ENCODE measurements around the gene NELL1.

GRCh38 chr11:21485006-21485405 lies 815.6 kb downstream of the NELL1 start:
- no peak for TF ChIP-seq CTCF (IDR thresholded peaks at IDR 0.05)
- no peak for TF ChIP-seq POLR2AphosphoS5 (IDR thresholded peaks at IDR 0.05; ENCODE audit: low read depth, low read length)
- no peak for TF ChIP-seq TCF7L2 (IDR thresholded peaks at IDR 0.05; ENCODE audit: low read depth, low read length)
- no peak for TF ChIP-seq REST (IDR thresholded peaks at IDR 0.05; ENCODE audit: insufficient read depth in 1 of 2, low read depth in 2 of 2, low read length in 1 of 2)
- no peak for TF ChIP-seq SIN3A (IDR thresholded peaks at IDR 0.05; ENCODE audit: borderline replicate concordance, insufficient read depth, low read depth, low read length)
